Renal cortical epithelial cell (primary cell): ENCODE data around the gene CNNM4. TPM values are rescaled to one million over a fixed set of nuclear protein-coding genes. Genes with fewer than 3 reads are reported as not detected.
"Not testable (repeated sequence)": the region's sequence is repeated elsewhere in the genome, so short reads cannot be mapped to it uniquely, and the experiment has no call there.

Experiments used
- DNase-seq: peaks from one replicate; pipeline ENCODE4 v3.0.0-alpha.2; 2011; ENCODE audit warnings: low read depth
- total RNA-seq: library from RNA; depleted of rRNA; stranded (reverse); fragments of >200 nt; gene quantifications from 2 replicates; pipeline ENCODE4 v1.2.3, GENCODE V29; 2014

The CNNM4 gene
- total RNA-seq, 1 donor from 2014 or later = 5.4 TPM

DNA sequence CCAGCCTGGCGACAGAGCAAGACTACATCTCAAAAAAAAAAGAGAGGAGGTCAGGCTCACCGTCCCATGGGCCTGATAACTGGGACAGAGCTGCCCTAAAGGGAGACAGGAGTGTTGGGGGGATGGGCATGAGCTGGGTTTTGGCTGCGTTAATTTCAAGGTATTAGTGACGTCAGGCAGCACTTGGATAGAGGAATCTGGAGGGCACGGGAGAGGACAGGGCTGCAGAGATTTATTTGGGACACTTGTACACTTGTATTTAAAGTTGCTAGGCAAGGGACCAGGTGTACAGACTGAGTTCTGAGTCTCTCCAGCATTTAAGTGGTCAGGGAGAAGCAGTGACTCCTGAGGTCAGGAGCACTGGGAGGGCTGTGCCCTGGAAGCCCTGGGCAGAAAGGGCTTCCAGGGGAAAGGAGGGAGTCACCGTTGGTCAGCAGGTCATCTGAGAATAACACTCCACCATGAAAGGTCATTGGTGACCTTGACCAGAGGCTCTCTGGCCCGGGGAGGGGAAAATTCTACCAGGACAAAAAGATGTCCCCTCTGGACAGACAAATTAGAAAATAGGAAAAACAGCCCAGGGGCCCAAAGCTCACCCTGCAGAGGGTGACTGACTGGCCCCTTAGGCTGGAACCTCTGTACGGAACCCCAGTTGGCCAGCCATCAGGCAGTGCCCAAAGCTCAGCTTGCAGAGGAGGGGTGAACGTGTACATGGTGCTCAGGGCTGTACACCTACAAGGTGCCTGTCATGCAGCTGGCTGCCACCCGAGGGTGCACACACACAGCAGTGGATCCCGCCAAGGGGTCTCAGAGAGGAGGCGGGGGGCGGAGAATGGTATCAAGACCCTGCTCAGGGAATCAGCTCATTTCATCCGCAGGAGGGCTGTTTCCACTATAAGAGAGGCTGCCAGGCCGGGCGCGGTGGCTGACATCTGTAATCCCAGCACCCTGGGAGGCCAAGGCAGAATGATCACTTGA lies 32.4 kb downstream of the CNNM4 start:
- DNase-seq = no peak

GRCh38 chr2:96795076-96795475 lies 34.4 kb downstream of the CNNM4 start:
- no peak for DNase-seq

GRCh38 chr2:96796497-96796896 lies 35.8 kb downstream of the CNNM4 start:
- DNase-seq = not testable (repeated sequence)

DNA sequence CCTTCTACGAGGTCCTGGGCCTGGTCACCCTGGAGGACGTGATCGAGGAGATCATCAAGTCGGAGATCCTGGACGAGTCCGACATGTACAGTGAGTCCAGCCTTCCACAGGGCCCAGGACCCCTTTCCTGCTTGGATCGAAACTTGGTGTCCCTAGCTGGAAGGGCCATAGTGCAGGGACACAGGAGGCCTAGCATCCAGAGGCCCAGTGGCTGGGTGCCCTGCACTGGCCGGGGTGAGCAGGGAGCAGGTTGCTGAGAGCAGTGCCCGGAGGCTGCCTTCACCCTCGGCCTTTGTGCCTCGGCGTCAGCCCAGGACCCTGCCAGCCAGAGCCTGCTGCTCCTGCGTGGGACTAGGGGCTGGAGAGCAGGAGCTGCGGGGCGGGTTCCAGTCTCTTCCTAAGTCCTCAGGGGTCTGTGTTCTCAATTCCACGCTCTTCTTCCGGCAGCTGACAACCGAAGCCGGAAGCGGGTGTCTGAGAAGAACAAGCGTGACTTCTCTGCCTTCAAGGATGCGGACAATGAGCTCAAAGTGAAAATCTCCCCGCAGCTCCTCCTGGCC lies 36.4 kb downstream of the CNNM4 start:
- no peak for DNase-seq

DNA sequence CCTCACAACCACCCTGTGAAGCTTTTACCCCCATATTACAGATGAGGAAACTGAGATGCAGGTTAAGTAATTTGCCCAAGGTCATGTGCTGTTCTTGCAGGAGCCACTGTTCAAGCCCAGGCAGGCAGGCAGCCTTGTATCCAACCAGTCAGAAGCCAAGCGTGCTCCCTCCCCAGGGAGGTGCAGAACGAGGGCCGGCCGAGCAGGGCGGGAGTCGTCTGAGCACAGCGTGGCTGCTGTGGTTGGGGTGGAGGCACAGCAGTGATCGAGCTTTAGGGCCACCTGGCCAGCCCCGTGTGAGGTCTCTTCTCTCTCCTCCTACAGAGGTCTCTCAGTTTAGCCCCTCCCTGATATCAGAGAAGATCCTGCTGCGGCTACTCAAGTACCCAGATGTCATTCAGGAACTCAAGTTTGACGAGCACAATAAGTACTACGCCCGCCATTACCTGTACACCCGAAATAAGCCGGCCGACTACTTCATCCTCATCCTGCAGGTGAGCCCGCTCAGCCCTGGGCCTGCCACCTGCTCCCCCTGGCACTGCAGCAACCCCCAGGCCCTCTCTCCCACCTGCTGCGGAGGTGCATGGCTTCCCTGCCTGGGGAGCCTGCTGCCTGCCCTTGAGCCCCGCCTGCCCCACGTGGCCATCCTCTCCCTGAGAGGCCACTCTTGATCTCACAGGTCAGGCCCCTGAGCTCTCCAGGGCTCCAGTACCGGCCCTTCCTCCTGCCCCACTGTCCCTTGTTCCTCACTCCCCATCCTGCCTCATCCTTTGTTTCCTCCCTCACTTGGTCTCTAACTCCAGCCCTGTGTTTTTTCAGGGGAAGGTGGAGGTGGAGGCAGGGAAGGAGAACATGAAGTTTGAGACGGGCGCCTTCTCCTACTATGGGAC lies 38.3 kb downstream of the CNNM4 start:
- no peak for DNase-seq

DNA sequence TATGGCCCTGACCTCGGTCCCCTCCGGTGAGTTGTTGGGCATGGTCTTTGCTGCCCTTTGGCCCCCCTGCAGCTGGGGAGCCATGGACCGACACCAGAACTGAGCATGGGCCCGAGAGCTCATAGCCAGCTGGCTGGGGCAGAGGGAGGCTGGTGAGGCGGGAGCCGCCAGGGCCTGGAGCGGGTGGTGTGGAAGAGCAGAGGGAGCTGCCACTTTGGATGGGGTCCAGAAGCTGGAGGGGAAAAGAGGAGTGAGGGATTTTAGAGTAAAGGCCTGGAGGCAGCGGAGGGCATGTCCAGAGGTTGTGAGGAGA lies 38.9 kb downstream of the CNNM4 start:
- DNase-seq = no peak

- no peak for DNase-seq
Observed at GRCh38 chr2:96800061-96801004, 39.6 kb downstream of the CNNM4 start.

DNA sequence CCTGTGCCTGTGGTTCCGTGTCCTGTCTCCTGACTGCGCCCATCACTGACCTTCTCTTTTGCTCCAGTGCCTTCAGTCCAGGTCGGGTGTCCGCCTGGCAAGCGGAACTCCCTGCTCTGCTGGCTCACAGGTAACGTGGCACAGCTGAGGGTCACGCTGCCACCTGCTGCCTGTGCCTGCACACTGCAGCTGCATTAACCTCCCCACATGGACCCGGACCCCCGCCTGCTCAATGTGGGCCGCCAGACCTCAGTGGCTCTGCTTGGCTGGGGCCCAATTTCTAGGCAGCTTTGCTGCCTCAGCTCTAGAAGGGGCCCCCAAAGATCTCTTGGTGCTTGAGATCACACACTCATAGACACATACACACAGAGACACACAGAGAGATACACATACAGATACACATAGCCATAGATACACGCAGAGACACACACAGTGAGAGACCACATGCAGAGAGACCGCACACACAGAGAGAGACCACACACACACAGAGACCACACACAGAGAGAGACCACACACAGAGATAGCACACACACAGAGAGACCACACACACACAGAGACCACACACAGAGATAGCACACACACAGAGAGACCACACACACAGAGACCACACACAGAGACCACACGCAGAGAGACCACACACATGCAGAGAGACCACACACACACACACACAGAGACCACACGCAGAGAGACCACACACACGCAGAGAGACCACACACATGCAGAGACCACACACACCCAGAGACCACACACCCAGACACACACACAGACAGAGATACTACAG lies 40.5 kb downstream of the CNNM4 start:
- DNase-seq = peak; percentile 51

DNA sequence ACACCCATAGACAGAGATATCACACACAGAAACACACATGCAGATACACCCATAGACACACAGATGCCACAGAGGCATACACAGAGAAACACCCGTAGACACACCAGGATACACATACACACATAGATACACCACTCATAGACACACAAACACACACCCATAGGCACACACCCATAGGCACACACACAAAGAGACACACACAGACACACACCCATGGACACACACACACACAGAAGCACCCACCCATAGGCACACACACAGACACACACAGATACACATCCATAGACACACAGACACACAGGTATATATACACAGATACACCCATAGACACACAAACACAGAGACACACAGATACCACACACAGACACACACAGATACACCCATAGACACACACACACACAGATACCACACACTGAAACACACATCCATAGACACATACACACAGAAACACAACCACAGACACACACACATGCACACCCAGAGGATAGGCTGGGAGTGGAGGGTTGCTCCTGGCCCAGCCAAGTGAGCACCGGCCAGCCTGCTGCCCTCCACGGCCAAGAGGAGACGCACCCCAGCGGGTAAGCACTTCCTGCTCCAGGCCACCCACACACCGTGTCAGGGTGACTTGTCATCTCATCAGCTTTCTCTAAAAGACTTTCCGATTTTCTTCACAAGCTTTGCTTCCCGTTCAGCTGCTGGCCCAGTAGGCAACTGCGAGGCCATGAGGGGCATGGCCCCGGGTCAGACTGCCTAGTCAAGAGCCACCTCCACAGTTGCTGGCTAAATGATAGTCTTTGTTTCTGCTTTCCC lies 41.3 kb downstream of the CNNM4 start:
- DNase-seq = peak; percentile 26

DNA sequence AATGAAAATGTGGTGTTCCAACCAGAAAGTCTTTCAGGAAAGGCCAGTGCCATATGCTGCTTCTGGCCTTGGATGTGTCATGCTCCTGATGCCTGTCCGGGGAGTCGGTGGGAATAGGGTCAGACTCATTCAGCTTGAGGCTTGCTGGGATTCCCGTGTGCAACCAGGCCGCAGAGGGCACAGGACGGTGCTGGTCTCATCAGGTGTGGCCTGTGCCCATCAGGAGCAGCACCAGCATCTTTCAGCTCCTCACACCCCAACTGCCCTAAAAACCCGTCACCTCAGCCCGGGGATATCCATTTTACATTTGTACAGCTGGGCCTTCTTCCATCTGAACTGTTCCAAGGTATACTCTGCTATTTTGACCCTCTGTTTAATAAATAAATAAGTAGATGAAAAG lies 42.0 kb downstream of the CNNM4 start:
- no peak for DNase-seq

DNA sequence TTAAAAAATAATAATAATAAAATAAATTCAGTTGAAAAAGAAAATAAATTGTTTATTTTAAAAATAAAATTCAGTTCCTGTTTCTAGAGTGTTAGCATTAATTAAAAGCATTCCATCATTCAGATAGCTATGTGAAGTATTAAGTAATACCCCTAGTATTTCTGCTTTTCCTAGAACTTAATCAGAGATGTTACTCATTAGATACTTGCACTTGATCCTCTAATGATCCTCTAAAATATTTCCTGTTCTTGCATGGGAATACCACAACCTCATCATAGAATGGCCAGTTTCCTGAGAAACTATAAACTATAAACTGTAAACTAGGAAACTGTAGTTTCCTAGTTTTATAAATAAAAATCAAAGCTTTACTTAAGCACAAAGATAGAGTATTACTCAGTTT lies 44.3 kb downstream of the CNNM4 start:
- no peak for DNase-seq

DNA sequence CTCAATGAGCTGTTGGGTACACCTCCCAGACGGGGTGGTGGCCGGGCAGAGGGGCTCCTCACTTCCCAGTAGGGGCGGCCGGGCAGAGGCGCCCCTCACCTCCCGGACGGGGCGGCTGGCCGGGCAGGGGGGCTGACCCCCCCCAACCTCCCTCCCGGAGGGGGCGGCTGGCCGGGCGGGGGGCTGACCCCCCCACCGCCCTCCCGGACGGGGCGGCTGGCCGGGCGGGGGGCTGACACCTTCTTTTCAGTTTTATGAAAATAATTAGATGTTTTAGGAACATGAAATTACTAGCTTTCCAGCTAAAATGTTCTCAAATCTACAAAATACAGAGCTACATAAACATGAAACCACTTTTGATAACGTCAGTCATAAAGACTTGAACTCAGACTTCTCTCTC lies 45.2 kb downstream of the CNNM4 start:
- DNase-seq = not testable (repeated sequence)

DNA sequence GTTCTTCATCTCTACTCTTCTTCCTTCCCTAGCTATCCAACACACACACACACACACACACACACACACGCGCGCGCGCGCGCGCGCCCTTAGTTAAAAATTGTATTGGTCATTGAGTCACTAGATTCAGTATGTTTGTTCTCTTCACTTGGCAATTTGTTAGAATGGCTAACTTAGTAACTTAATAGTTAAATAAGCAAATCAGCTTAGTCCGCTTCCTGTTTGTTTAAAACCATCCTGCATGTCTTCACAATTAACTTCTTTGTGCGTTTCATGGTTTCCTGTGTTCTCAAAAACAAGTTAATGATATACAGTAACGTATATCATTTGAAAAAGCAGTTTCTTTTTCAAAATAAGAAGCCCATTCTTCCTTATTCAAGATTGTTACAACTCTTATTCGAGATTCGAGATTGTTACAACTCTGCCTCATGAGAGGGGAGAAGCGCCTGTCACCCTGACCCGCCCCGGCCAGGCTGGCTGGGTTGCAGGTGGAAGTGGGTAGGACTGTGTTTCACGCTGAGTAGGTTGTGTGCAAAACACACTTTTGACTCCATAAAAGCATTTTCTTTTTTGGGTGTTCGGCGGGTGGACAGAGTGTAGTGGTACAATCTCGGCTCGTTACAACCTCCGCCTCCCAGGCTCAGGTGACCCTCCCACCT lies 45.9 kb downstream of the CNNM4 start:
- peak; percentile 91 for DNase-seq

- no peak for DNase-seq
Observed at GRCh38 chr2:96807127-96807471, 46.4 kb downstream of the CNNM4 start.

GRCh38 chr2:96808176-96808837 lies 47.6 kb downstream of the CNNM4 start:
- no peak for DNase-seq

- DNase-seq = no peak
Observed at GRCh38 chr2:96809216-96809882, 48.6 kb downstream of the CNNM4 start.

GRCh38 chr2:96809951-96810782 lies 49.5 kb downstream of the CNNM4 start:
- DNase-seq = no peak
